Astrocyte of the hippocampus (primary cell): ENCODE measurements around the gene KCNK3.
"Not testable (repeated sequence)": the region's sequence is repeated elsewhere in the genome, so short reads cannot be mapped to it uniquely, and the experiment has no call there.

Experiments used
- DNase-seq: peaks from one replicate; pipeline ENCODE4 v3.0.0; 2011; ENCODE audit warnings: low read depth, low spot score

Gene KCNK3

GRCh38 chr2:26692279-26692896 lies at the start of gene KCNK3:
KCNK3 (plus strand) TSS chr2:26692722; CDS start chr2:26692876, 154 bp downstream.
- peak; percentile 91 for DNase-seq

GRCh38 chr2:26644188-26644835 lies 48.2 kb upstream of the KCNK3 start:
- no peak for DNase-seq

GRCh38 chr2:26645762-26646161 lies 46.8 kb upstream of the KCNK3 start:
- DNase-seq, result no peak

GRCh38 chr2:26646986-26647672 lies 45.4 kb upstream of the KCNK3 start:
- DNase-seq, result no peak

- no peak for DNase-seq
Measured at GRCh38 chr2:26647981-26648380, 44.5 kb upstream of the KCNK3 start.

- DNase-seq, result no peak
Measured at GRCh38 chr2:26648516-26648915, 44.0 kb upstream of the KCNK3 start.

- DNase-seq, result no peak
Measured at GRCh38 chr2:26649322-26649721, 43.2 kb upstream of the KCNK3 start.

GRCh38 chr2:26649992-26650712 lies 42.4 kb upstream of the KCNK3 start:
- DNase-seq, result no peak

- no peak for DNase-seq
Measured at GRCh38 chr2:26650713-26651469, 41.6 kb upstream of the KCNK3 start.

- no peak for DNase-seq
Measured at GRCh38 chr2:26651470-26651771, 41.1 kb upstream of the KCNK3 start.

GRCh38 chr2:26651799-26652198 lies 40.7 kb upstream of the KCNK3 start:
- no peak for DNase-seq

GRCh38 chr2:26652361-26653041 lies 40.0 kb upstream of the KCNK3 start:
- no peak for DNase-seq

- DNase-seq, result no peak
Measured at GRCh38 chr2:26653207-26654060, 39.1 kb upstream of the KCNK3 start.

- DNase-seq, result no peak
Measured at GRCh38 chr2:26654061-26654340, 38.5 kb upstream of the KCNK3 start.

- not testable (repeated sequence) for DNase-seq
Measured at GRCh38 chr2:26655120-26655519, 37.4 kb upstream of the KCNK3 start.

- DNase-seq, result no peak
Measured at GRCh38 chr2:26655611-26656195, 36.8 kb upstream of the KCNK3 start.

GRCh38 chr2:26657265-26657664 lies 35.3 kb upstream of the KCNK3 start:
- DNase-seq, result no peak

GRCh38 chr2:26658691-26659346 lies 33.7 kb upstream of the KCNK3 start:
- no peak for DNase-seq

- no peak for DNase-seq
Measured at GRCh38 chr2:26660363-26660962, 32.1 kb upstream of the KCNK3 start.
